Neutrophil (primary cell): ENCODE data around the gene NUP62.
"Not testable (repeated sequence)": the region's sequence is repeated elsewhere in the genome, so short reads cannot be mapped to it uniquely, and the experiment has no call there.

Experiments used
- H3K27ac ChIP-seq: fragments of 200-600 bp; sonication (generic); 2 replicates; pipeline ENCODE4 v1.5.1; 2016; ENCODE audit warnings: mild to moderate bottlenecking, moderate library complexity
- H3K27me3 ChIP-seq: fragments of 200-600 bp; sonication (generic); 2 replicates; pipeline ENCODE4 v1.6.0; 2016; ENCODE audit warnings: mild to moderate bottlenecking
- H3K36me3 ChIP-seq: fragments of 200-600 bp; sonication (generic); 2 replicates; pipeline ENCODE4 v1.5.1; 2017
- H3K4me1 ChIP-seq, 2 experiments: fragments of 200-600 bp in 1 of 2; sonication (generic) in 1 of 2; 1 replicate in 1 of 2; 2 replicates in 1 of 2; pipeline versions ENCODE4 v1.5.1 to v1.6.1; 2013 to 2016; ENCODE audit warnings: low read depth in 1 of 2, low read length in 1 of 2, mild to moderate bottlenecking in 1 of 2, moderate library complexity in 1 of 2; ENCODE audit not compliant: control insufficient read depth in 1 of 2, insufficient read depth in 1 of 2
- H3K4me3 ChIP-seq, 2 experiments: fragments of 200-600 bp in 1 of 2; sonication (generic) in 1 of 2; 1 replicate in 1 of 2; 2 replicates in 1 of 2; pipeline ENCODE4 v1.5.1; 2013 to 2016; ENCODE audit warnings: low read depth in 1 of 2, low read length in 1 of 2, mild to moderate bottlenecking in 1 of 2, moderate library complexity in 1 of 2
- H3K9me3 ChIP-seq: fragments of 200-600 bp; sonication (generic); 2 replicates; pipeline ENCODE4 v1.5.1; 2016
- CTCF ChIP-seq: fragments of 200-600 bp; sonication (generic); IDR thresholded peaks from 2 replicates; pipeline ENCODE4 v1.5.1; 2016; ENCODE audit warnings: antibody characterized with exemption

Gene NUP62

GRCh38 chr19:49949742-49950589, 20.7 kb upstream of the NUP62 start:
- H3K27ac ChIP-seq: no peak overlapping the region
- no peak for TF ChIP-seq CTCF
- H3K9me3 ChIP-seq: no peaks in the 10 kb centered on the region
- no peaks in the 10 kb centered on the region for H3K36me3 ChIP-seq
- H3K4me3 ChIP-seq: no peak overlapping the region
- H3K27me3 ChIP-seq: no peaks in the 10 kb centered on the region
- H3K4me1 ChIP-seq: peaks cover 20 to 21% of the 10 kb centered on the region in 2 experiments

GRCh38 chr19:49946415-49946814, 17.1 kb upstream of the NUP62 start:
- H3K27me3 ChIP-seq: no peaks in the 10 kb centered on the region
- H3K9me3 ChIP-seq: no peaks in the 10 kb centered on the region
- no peaks in the 10 kb centered on the region for H3K4me1 ChIP-seq
- TF ChIP-seq CTCF: no peak
- no peak overlapping the region for H3K4me3 ChIP-seq
- no peaks in the 10 kb centered on the region for H3K36me3 ChIP-seq
- H3K27ac ChIP-seq: no peak overlapping the region

GRCh38 chr19:49944567-49944966, 15.3 kb upstream of the NUP62 start:
- not testable (repeated sequence) for H3K36me3 ChIP-seq, H3K9me3 ChIP-seq, H3K27ac ChIP-seq, H3K4me3 ChIP-seq, H3K27me3 ChIP-seq, H3K4me1 ChIP-seq

- no peak overlapping the region for H3K4me3 ChIP-seq
- no peak overlapping the region for H3K27ac ChIP-seq
- H3K4me1 ChIP-seq: peaks cover 0 to 5% of the 10 kb centered on the region in 2 experiments
- H3K36me3 ChIP-seq: no peaks in the 10 kb centered on the region
- TF ChIP-seq CTCF: no peak
- no peaks in the 10 kb centered on the region for H3K9me3 ChIP-seq
- H3K27me3 ChIP-seq: peaks cover 5% of the 10 kb centered on the region
These were observed 11.1 kb upstream of the NUP62 start for GRCh38 chr19:49940482-49940791.

GRCh38 chr19:49939721-49940481, 10.6 kb upstream of the NUP62 start:
- peaks cover 5% of the 10 kb centered on the region for H3K27me3 ChIP-seq
- no peak overlapping the region for H3K4me3 ChIP-seq
- no peaks in the 10 kb centered on the region for H3K9me3 ChIP-seq
- peaks cover 0 to 5% of the 10 kb centered on the region in 2 experiments for H3K4me1 ChIP-seq
- no peak overlapping the region for H3K27ac ChIP-seq
- TF ChIP-seq CTCF: no peak
- no peaks in the 10 kb centered on the region for H3K36me3 ChIP-seq

- peaks cover 0 to 5% of the 10 kb centered on the region in 2 experiments for H3K4me1 ChIP-seq
- no peaks in the 10 kb centered on the region for H3K9me3 ChIP-seq
- peaks cover 5% of the 10 kb centered on the region for H3K27me3 ChIP-seq
- no peaks in the 10 kb centered on the region for H3K36me3 ChIP-seq
- H3K27ac ChIP-seq: no peak overlapping the region
- no peak overlapping the region for H3K4me3 ChIP-seq
- no peak for TF ChIP-seq CTCF
These were observed 9.4 kb upstream of the NUP62 start for GRCh38 chr19:49938662-49939061.
